HEK293 (cell line): Measurements from ENCODE around the gene THBS2.

Source experiments
- CTCF ChIA-PET: fragments of 350-600 bp; formaldehyde crosslinking; extraction: SDS; loops from one replicate; lab custom pipeline; 2021; ENCODE audit warnings: antibody characterized with exemption; lab: Yijun Ruan, JAX
- POLR2A ChIA-PET: fragments of 300-600 bp; formaldehyde crosslinking; extraction: SDS; loops from one replicate; lab custom pipeline; 2020; ENCODE audit warnings: antibody characterized with exemption, inconsistent platforms; lab: Yijun Ruan, JAX
- H3K27ac ChIP-seq: fragments of 200-500 bp; sonication (Bioruptor generic); 2 replicates; pipeline ENCODE4 v1.5.1; 2014; ENCODE audit warnings: low read depth, low read length, control low read depth, inconsistent platforms; ENCODE audit errors: extremely low read depth
- H3K36me3 ChIP-seq, 2 experiments: fragments of 200-500 bp in 1 of 2; sonication (Bioruptor generic) in 1 of 2; 1 replicate in 1 of 2; 2 replicates in 1 of 2; pipeline ENCODE4 v1.5.1; 2014 to 2017; ENCODE audit warnings: inconsistent platforms in 2 of 2, low read length in 2 of 2; ENCODE audit not compliant: control insufficient read depth in 2 of 2, insufficient read depth in 1 of 2
- H3K4me1 ChIP-seq: fragments of 200-500 bp; sonication (Bioruptor generic); 2 replicates; pipeline ENCODE4 v1.5.1; 2014; ENCODE audit warnings: mild to moderate bottlenecking, low read length, inconsistent platforms; ENCODE audit not compliant: control insufficient read depth, insufficient read depth
- H3K4me3 ChIP-seq: 2 replicates; pipeline ENCODE4 v1.5.1; 2011; ENCODE audit warnings: low read depth, mild to moderate bottlenecking, control low read depth, low read length, moderate library complexity
- H3K9me3 ChIP-seq: fragments of 200-500 bp; sonication (Bioruptor generic); 2 replicates; pipeline ENCODE4 v1.5.1; 2014; ENCODE audit warnings: low read depth, low read length, inconsistent platforms; ENCODE audit not compliant: control insufficient read depth, insufficient read depth
- ATF2 ChIP-seq: fragments of 450-650 bp; formaldehyde crosslinking; IDR thresholded peaks from 2 replicates; pipeline ENCODE4 v1.5.1; 2016; ENCODE audit warnings: missing biosample characterization, missing genetic modification characterization, low read depth
- BCL11A ChIP-seq: fragments of 450-650 bp; formaldehyde crosslinking; IDR thresholded peaks from 2 replicates; pipeline ENCODE4 v1.5.1; 2016; ENCODE audit warnings: low read depth, missing biosample characterization, missing genetic modification characterization
- BCL11B ChIP-seq: fragments of 450-650 bp; formaldehyde crosslinking; IDR thresholded peaks from 2 replicates; pipeline ENCODE4 v1.5.1; 2016; ENCODE audit warnings: low read depth, missing biosample characterization, missing genetic modification characterization
- KLF10 ChIP-seq: fragments of 450-650 bp; IDR thresholded peaks from 2 replicates; pipeline ENCODE4 v1.5.1; 2018; ENCODE audit warnings: missing biosample characterization, mild to moderate bottlenecking, missing genetic modification characterization
- SCRT2 ChIP-seq: fragments of 450-650 bp; formaldehyde crosslinking; IDR thresholded peaks from 2 replicates; pipeline ENCODE4 v1.5.1; 2016; ENCODE audit warnings: missing biosample characterization, missing genetic modification characterization
- TRIM28 ChIP-seq: IDR thresholded peaks from 2 replicates; pipeline ENCODE4 v1.6.1; 2011; ENCODE audit warnings: low read length, control low read depth, borderline replicate concordance
- ZBTB48 ChIP-seq: fragments of 450-650 bp; formaldehyde crosslinking; IDR thresholded peaks from 2 replicates; pipeline ENCODE4 v1.5.1; 2016; ENCODE audit warnings: missing biosample characterization, missing genetic modification characterization
- ZNF132 ChIP-seq: fragments of 450-650 bp; formaldehyde crosslinking; IDR thresholded peaks from 2 replicates; pipeline ENCODE4 v1.5.1; 2017; ENCODE audit warnings: missing biosample characterization, missing genetic modification characterization, borderline replicate concordance
- ZNF146 ChIP-seq: fragments of 450-650 bp; formaldehyde crosslinking; IDR thresholded peaks from 2 replicates; pipeline ENCODE4 v1.5.1; 2016; ENCODE audit warnings: missing biosample characterization, missing genetic modification characterization
- ZNF174 ChIP-seq: fragments of 450-650 bp; formaldehyde crosslinking; IDR thresholded peaks from 2 replicates; pipeline ENCODE4 v1.5.0; 2017; ENCODE audit warnings: missing biosample characterization, mild to moderate bottlenecking, missing genetic modification characterization
- ZNF223 ChIP-seq: fragments of 450-650 bp; formaldehyde crosslinking; IDR thresholded peaks from 2 replicates; pipeline ENCODE4 v1.5.1; 2016; ENCODE audit warnings: missing biosample characterization, missing genetic modification characterization
- ZNF449 ChIP-seq: fragments of 450-650 bp; formaldehyde crosslinking; IDR thresholded peaks from 2 replicates; pipeline ENCODE4 v1.5.1; 2017; ENCODE audit warnings: missing biosample characterization, mild to moderate bottlenecking, missing genetic modification characterization, moderate library complexity
- ZNF510 ChIP-seq: fragments of 450-650 bp; formaldehyde crosslinking; IDR thresholded peaks from 2 replicates; pipeline ENCODE4 v1.5.1; 2018; ENCODE audit warnings: mild to moderate bottlenecking, missing genetic modification characterization, missing biosample characterization; ENCODE audit not compliant: insufficient replicate concordance
- ZNF513 ChIP-seq: fragments of 450-650 bp; IDR thresholded peaks from 2 replicates; pipeline ENCODE4 v1.5.1; 2018; ENCODE audit warnings: missing biosample characterization, missing genetic modification characterization
- ZNF549 ChIP-seq: fragments of 450-650 bp; IDR thresholded peaks from 2 replicates; pipeline ENCODE4 v1.5.1; 2018; ENCODE audit warnings: missing biosample characterization, missing genetic modification characterization, mild to moderate bottlenecking, inconsistent platforms, moderate library complexity
- ZNF585B ChIP-seq: fragments of 450-650 bp; formaldehyde crosslinking; IDR thresholded peaks from 2 replicates; pipeline ENCODE4 v1.5.1; 2016; ENCODE audit warnings: missing biosample characterization, missing genetic modification characterization
- ZNF624 ChIP-seq: fragments of 450-650 bp; formaldehyde crosslinking; IDR thresholded peaks from 2 replicates; pipeline ENCODE4 v1.5.1; 2017; ENCODE audit warnings: missing biosample characterization, missing genetic modification characterization
- ZNF670 ChIP-seq: fragments of 450-650 bp; formaldehyde crosslinking; IDR thresholded peaks from 2 replicates; pipeline ENCODE4 v1.5.1; 2016; ENCODE audit warnings: missing biosample characterization, missing genetic modification characterization, low read depth
- TF ChIP-seq, protein P1 (sequence below): fragments of 450-650 bp; formaldehyde crosslinking; IDR thresholded peaks from 2 replicates; pipeline ENCODE4 v1.5.1; 2016; ENCODE audit warnings: missing biosample characterization, missing genetic modification characterization
- TF ChIP-seq, protein P2 (sequence below): fragments of 450-650 bp; formaldehyde crosslinking; IDR thresholded peaks from 2 replicates; pipeline ENCODE4 v1.5.1; 2016; ENCODE audit warnings: missing biosample characterization, missing genetic modification characterization
- TF ChIP-seq, protein P3 (sequence below): fragments of 450-650 bp; formaldehyde crosslinking; IDR thresholded peaks from 2 replicates; pipeline ENCODE4 v1.5.1; 2016; ENCODE audit warnings: missing biosample characterization, missing genetic modification characterization, low read depth
- TF ChIP-seq, protein P4 (sequence below): fragments of 450-650 bp; formaldehyde crosslinking; IDR thresholded peaks from 2 replicates; pipeline ENCODE4 v1.5.1; 2016; ENCODE audit warnings: missing biosample characterization, missing genetic modification characterization

THBS2 gene

DNA sequence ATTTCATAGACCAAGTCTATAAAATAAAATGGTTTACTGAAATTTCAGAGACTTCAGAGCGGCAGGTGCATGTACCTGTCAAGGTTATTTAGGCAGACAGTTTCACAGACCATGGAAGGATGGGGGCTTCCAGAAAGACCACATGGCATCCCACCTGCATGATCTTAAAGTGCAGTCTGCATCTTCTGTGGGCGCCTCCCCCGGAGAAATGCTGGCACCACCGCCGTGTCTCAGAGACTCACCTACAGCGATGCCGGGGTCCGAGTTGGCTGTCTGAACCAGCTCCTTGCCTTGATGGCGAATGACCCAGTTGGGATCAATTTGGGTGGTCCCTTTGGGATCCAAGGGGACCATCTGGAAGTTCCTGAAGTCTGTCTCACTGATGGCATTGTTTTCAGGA is 30.6 kb downstream of the THBS2 start (continued):
- TF ChIP-seq, protein P1, sequence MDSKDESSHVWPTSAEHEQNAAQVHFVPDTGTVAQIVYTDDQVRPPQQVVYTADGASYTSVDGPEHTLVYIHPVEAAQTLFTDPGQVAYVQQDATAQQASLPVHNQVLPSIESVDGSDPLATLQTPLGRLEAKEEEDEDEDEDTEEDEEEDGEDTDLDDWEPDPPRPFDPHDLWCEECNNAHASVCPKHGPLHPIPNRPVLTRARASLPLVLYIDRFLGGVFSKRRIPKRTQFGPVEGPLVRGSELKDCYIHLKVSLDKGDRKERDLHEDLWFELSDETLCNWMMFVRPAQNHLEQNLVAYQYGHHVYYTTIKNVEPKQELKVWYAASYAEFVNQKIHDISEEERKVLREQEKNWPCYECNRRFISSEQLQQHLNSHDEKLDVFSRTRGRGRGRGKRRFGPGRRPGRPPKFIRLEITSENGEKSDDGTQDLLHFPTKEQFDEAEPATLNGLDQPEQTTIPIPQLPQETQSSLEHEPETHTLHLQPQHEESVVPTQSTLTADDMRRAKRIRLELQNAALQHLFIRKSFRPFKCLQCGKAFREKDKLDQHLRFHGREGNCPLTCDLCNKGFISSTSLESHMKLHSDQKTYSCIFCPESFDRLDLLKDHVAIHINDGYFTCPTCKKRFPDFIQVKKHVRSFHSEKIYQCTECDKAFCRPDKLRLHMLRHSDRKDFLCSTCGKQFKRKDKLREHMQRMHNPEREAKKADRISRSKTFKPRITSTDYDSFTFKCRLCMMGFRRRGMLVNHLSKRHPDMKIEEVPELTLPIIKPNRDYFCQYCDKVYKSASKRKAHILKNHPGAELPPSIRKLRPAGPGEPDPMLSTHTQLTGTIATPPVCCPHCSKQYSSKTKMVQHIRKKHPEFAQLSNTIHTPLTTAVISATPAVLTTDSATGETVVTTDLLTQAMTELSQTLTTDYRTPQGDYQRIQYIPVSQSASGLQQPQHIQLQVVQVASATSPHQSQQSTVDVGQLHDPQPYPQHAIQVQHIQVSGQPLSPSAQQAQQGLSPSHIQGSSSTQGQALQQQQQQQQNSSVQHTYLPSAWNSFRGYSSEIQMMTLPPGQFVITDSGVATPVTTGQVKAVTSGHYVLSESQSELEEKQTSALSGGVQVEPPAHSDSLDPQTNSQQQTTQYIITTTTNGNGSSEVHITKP (tag by site-specific recombination) = no peak
- TF ChIP-seq SCRT2 = no peak
- TF ChIP-seq ATF2 = no peak
- no peak for TF ChIP-seq ZNF513 (tag by site-specific recombination)
- TF ChIP-seq ZNF223 = no peak

DNA sequence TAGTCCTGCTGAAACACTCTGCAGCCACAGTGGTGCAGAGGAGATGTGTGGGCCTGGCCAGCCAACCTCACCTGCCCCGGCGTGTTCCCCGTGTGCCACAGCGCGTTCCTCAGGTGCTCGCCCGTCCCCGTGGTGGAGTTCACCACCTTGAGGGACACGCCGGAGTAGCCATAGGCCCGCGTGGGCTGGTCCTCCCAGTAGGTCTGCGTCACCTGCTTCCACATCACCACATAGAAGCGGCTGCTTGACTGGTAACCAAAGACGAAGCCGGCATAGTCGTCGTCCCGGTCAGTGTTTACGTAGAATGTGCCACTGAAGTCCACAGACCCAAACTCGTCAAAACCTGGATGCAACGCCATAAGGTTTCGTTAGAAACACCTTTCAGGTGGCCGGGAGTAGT is 31.5 kb downstream of the THBS2 start:
- no peak overlapping the region for H3K27ac ChIP-seq
- TF ChIP-seq KLF10 (tag by site-specific recombination) (no peak), ZNF132 (tag by site-specific recombination) (no peak)
- H3K9me3 ChIP-seq = no peaks in the 10 kb centered on the region
- no peaks in the 10 kb centered on the region for H3K36me3 ChIP-seq
- CTCF ChIA-PET = no interaction called here
- POLR2A ChIA-PET = no interaction called here
- no peak overlapping the region for H3K4me3 ChIP-seq
- H3K4me1 ChIP-seq = no peaks in the 10 kb centered on the region

DNA sequence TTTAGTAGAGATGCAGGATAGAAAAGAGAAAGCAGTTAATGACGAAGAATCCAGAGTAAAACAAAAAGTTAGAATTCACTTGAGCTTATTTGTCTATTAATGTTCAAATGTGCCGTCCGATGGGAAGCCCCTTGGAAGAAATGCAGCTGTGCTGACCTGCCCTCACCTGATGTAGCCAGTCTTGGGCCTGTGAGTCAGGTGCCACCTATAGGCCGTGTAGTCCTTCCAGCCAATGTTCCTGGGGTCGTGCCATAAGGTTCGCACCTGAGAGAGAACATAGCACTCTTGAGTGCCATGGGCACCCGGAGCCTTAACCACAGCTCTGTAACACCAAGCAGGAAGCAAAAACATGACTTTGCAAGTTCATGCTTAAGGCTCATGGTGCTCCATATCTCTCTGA is 32.4 kb downstream of the THBS2 start:
- POLR2A ChIA-PET = no interaction called here
- Histone ChIP-seq H3K27ac (no peak overlapping the region), H3K36me3 (no peaks in the 10 kb centered on the region), H3K9me3 (no peaks in the 10 kb centered on the region), H3K4me1 (no peaks in the 10 kb centered on the region), H3K4me3 (no peak overlapping the region)
- CTCF ChIA-PET = interaction anchor here (0.6 kb wide), 1 partner anchor 264 kb away, joined by 3 read pairs; no protein-coding TSS in a partner anchor
- TF ChIP-seq ZNF449 (tag by site-specific recombination) (no peak), ZNF549 (tag by site-specific recombination) (no peak), ZBTB48 (tag by site-specific recombination) (no peak), ZNF174 (no peak), ZNF146 (tag by site-specific recombination) (no peak), ZNF670 (tag by site-specific recombination) (no peak), TRIM28 (no peak), BCL11A (no peak), ZNF510 (no peak), ZNF585B (no peak), ZNF624 (no peak), BCL11B (tag by site-specific recombination) (no peak)
- TF ChIP-seq, protein P2, sequence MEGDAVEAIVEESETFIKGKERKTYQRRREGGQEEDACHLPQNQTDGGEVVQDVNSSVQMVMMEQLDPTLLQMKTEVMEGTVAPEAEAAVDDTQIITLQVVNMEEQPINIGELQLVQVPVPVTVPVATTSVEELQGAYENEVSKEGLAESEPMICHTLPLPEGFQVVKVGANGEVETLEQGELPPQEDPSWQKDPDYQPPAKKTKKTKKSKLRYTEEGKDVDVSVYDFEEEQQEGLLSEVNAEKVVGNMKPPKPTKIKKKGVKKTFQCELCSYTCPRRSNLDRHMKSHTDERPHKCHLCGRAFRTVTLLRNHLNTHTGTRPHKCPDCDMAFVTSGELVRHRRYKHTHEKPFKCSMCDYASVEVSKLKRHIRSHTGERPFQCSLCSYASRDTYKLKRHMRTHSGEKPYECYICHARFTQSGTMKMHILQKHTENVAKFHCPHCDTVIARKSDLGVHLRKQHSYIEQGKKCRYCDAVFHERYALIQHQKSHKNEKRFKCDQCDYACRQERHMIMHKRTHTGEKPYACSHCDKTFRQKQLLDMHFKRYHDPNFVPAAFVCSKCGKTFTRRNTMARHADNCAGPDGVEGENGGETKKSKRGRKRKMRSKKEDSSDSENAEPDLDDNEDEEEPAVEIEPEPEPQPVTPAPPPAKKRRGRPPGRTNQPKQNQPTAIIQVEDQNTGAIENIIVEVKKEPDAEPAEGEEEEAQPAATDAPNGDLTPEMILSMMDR = no peak
- TF ChIP-seq, protein P3, sequence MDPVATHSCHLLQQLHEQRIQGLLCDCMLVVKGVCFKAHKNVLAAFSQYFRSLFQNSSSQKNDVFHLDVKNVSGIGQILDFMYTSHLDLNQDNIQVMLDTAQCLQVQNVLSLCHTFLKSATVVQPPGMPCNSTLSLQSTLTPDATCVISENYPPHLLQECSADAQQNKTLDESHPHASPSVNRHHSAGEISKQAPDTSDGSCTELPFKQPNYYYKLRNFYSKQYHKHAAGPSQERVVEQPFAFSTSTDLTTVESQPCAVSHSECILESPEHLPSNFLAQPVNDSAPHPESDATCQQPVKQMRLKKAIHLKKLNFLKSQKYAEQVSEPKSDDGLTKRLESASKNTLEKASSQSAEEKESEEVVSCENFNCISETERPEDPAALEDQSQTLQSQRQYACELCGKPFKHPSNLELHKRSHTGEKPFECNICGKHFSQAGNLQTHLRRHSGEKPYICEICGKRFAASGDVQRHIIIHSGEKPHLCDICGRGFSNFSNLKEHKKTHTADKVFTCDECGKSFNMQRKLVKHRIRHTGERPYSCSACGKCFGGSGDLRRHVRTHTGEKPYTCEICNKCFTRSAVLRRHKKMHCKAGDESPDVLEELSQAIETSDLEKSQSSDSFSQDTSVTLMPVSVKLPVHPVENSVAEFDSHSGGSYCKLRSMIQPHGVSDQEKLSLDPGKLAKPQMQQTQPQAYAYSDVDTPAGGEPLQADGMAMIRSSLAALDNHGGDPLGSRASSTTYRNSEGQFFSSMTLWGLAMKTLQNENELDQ = no peak
- TF ChIP-seq, protein P4, sequence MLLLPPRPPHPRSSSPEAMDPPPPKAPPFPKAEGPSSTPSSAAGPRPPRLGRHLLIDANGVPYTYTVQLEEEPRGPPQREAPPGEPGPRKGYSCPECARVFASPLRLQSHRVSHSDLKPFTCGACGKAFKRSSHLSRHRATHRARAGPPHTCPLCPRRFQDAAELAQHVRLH (tag by site-specific recombination) = no peak
